Thyroid gland (tissue), 4 donors: ENCODE data around the gene EBF3. TPM values are rescaled to one million over a fixed set of nuclear protein-coding genes. Genes with fewer than 3 reads are reported as not detected.

Source experiments
- DNase-seq, 2 donors: peaks; one replicate each; pipeline ENCODE4 v3.0.0-alpha.2; 2019
- H3K27ac ChIP-seq, 3 donors: fragments of 200-600 bp; sonication (generic); 1 replicate in 2 of 3; 2 replicates in 1 of 3; pipeline ENCODE4 v1.5.1; 2016 to 2019; ENCODE audit warnings: mild to moderate bottlenecking in 1 of 3, moderate library complexity in 1 of 3
- H3K27me3 ChIP-seq: fragments of 200-600 bp; sonication (generic); one replicate; pipeline ENCODE4 v1.5.1; 2019
- H3K36me3 ChIP-seq, 2 donors: fragments of 200-600 bp; sonication (generic); one replicate each; pipeline ENCODE4 v1.5.1; 2016 to 2019
- H3K4me1 ChIP-seq, 2 donors: fragments of 200-600 bp; sonication (generic); one replicate each; pipeline ENCODE4 v1.5.1; 2017 to 2019
- H3K4me3 ChIP-seq, 3 donors: fragments of 200-600 bp; sonication (generic); replicated peaks in 1 of 3; 1 replicate in 2 of 3; 2 replicates in 1 of 3; pipeline ENCODE4 v1.5.1; 2016; ENCODE audit warnings: mild to moderate bottlenecking in 1 of 3
- H3K9me3 ChIP-seq: fragments of 200-600 bp; sonication (generic); one replicate; pipeline ENCODE4 v1.5.1; 2017
- POLR2A ChIP-seq, 2 donors: fragments of 450-650 bp; IDR thresholded peaks; one replicate each; pipeline ENCODE4 v1.6.1; 2017; ENCODE audit warnings: antibody characterized with exemption in 2 of 2, mild to moderate bottlenecking in 2 of 2, moderate library complexity in 1 of 2
- WGBS, 2 donors: methylation state at CpG; one replicate each; pipeline ENCODE4 v1.1.5; 2017; 5-methylcytosine and 5-hydroxymethylcytosine counted together
- intact Hi-C: fragments of 100-400 bp; cut with DNase I; formaldehyde crosslinking; loops from one replicate; pipeline ENCODE4 v1.15.1; 2023
- total RNA-seq, 4 donors: library from RNA; depleted of rRNA; stranded (reverse); fragments of >200 nt; gene quantifications; one replicate each; pipeline ENCODE4 v1.2.3, GENCODE V29; 2016
- TF ChIP-seq, protein P1 (sequence below), 6 experiments: fragments of 200-600 bp in 3 of 6; fragments of 450-650 bp in 3 of 6; sonication (generic) in 3 of 6; IDR thresholded peaks; one replicate each; pipeline ENCODE4 v1.5.1; 2016 to 2019; ENCODE audit warnings: antibody characterized with exemption in 6 of 6, mild to moderate bottlenecking in 2 of 6, inconsistent platforms in 1 of 6, moderate library complexity in 1 of 6

The EBF3 gene
- total RNA-seq, 4 donors from 2014 or later: 6.8 to 12.5 (median 8.8) TPM

DNA sequence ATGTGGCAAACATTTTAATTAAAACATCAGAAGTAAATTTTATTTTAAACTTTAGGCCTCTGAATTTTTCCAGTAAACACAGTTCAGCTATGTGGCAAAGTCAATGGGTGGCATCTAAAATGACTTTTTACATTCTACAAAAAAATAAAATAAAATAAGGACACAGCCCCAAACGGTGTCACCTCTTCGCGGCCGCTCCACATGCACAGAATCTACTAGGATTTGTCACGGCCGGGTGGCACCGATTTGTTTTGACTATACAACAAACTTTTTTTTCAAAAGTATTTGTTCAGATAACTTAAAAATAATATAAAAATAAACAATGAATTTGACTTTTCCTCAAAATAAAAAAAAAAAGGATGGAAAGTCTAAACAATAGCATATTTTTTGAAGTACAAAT lies 127.8 kb downstream of the EBF3 start:
- no peak for DNase-seq
- Histone ChIP-seq H3K4me1 (no peaks in the 10 kb centered on the region), H3K4me3 (no peak overlapping the region), H3K36me3 (peaks cover 0 to 3% of the 10 kb centered on the region in 2 donors), H3K27me3 (no peaks in the 10 kb centered on the region), H3K27ac (no peak overlapping the region), H3K9me3 (no peaks in the 10 kb centered on the region)
- TF ChIP-seq, protein P1, sequence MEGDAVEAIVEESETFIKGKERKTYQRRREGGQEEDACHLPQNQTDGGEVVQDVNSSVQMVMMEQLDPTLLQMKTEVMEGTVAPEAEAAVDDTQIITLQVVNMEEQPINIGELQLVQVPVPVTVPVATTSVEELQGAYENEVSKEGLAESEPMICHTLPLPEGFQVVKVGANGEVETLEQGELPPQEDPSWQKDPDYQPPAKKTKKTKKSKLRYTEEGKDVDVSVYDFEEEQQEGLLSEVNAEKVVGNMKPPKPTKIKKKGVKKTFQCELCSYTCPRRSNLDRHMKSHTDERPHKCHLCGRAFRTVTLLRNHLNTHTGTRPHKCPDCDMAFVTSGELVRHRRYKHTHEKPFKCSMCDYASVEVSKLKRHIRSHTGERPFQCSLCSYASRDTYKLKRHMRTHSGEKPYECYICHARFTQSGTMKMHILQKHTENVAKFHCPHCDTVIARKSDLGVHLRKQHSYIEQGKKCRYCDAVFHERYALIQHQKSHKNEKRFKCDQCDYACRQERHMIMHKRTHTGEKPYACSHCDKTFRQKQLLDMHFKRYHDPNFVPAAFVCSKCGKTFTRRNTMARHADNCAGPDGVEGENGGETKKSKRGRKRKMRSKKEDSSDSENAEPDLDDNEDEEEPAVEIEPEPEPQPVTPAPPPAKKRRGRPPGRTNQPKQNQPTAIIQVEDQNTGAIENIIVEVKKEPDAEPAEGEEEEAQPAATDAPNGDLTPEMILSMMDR (IDR thresholded peaks at IDR 0.05): no peak
- TF ChIP-seq POLR2A (IDR thresholded peaks at IDR 0.05): no peak
- WGBS, 2 donors: 89 to 91% methylated on average over 7 of the region's 7 CpGs
- intact Hi-C loops: no loop called here

DNA sequence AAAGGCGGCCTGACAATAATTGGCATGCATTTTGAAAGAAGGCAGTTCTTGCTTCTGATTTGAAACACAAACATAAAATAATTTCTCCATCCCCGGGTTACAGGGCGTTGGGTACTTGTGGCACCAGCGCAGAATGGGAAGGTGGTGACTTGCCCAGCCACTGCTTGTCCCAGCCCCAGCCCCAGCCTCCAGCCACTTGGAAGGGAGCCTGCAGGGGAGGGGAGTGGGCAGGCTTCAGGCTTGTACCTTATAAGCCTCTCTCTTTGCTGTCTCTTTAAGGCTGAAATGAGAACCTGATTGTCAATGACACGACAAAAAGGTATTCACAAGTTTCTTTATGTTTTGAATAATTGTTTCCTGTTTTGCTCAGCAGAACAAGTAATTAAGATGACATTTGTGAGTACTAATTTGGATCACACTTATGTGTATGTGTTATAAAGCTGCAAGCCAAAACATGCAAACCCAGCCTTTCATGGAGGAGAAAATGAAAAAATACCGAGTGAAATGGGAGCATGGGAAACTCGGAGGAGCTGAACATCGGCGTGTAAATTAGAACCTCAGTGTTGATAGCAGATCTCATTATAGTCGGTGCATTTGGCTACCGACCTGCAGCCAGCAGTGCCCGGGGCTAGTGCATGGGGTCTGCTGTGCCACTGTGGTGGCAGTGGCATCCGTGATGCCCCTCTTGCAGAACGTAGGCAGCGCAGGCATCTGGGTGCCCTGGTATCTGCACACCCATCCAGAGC lies 129.9 kb downstream of the EBF3 start:
- Histone ChIP-seq H3K4me1 (no peaks in the 10 kb centered on the region), H3K27ac (no peak overlapping the region), H3K27me3 (no peaks in the 10 kb centered on the region), H3K9me3 (no peaks in the 10 kb centered on the region), H3K36me3 (peaks cover 0 to 3% of the 10 kb centered on the region in 2 donors), H3K4me3 (no peak overlapping the region)
- DNase-seq: no peak
- TF ChIP-seq POLR2A (IDR thresholded peaks at IDR 0.05): no peak
- TF ChIP-seq, protein P1 (IDR thresholded peaks at IDR 0.05): no peak
- intact Hi-C loops: no loop called here
- WGBS, 2 donors: 76 to 78% methylated on average over 15 of the region's 15 CpGs

DNA sequence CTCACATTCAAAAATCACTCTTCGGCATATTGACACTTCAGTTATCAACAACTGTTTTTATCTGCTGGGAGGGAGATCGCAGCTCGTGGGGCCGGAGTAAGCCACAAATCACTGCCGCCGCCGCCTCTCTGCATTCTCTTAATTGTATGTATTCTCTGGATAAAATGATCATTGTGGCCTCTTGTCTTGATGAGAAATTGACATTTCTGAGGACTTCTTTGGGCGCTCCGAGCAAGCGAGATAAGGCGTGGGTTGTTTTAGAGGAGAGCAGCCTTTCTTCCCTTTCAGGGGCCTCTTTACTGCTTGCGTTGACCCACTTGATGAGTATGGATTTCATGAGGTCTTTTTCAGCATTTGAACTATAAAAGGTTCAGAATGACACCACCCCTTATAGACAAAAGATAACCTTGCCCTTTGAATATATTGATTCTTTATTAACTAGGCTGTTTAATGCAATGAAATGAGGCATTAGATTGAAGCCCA lies 130.6 kb downstream of the EBF3 start:
- H3K27me3 ChIP-seq: no peaks in the 10 kb centered on the region
- no peak overlapping the region for H3K27ac ChIP-seq
- TF ChIP-seq, protein P1 (IDR thresholded peaks at IDR 0.05): no peak
- TF ChIP-seq POLR2A (IDR thresholded peaks at IDR 0.05): no peak
- intact Hi-C loops: no loop called here
- no peak overlapping the region for H3K4me3 ChIP-seq
- H3K4me1 ChIP-seq: no peaks in the 10 kb centered on the region
- H3K36me3 ChIP-seq: no peaks in the 10 kb centered on the region
- WGBS, 2 donors: 84 to 89% methylated on average over 12 of the region's 12 CpGs
- no peaks in the 10 kb centered on the region for H3K9me3 ChIP-seq
- no peak for DNase-seq

GRCh38 chr10:129832573-129833467 lies 131.3 kb downstream of the EBF3 start:
- H3K27ac ChIP-seq: no peak overlapping the region
- no peaks in the 10 kb centered on the region for H3K36me3 ChIP-seq
- TF ChIP-seq, protein P1 (IDR thresholded peaks at IDR 0.05): no peak
- no peak for TF ChIP-seq POLR2A (IDR thresholded peaks at IDR 0.05)
- DNase-seq: no peak
- H3K9me3 ChIP-seq: no peaks in the 10 kb centered on the region
- no peaks in the 10 kb centered on the region for H3K27me3 ChIP-seq
- 87 to 89% methylated on average over 16 to 22 of the region's 22 CpGs for WGBS, 2 donors
- intact Hi-C loops: no loop called here
- H3K4me3 ChIP-seq: no peak overlapping the region
- no peaks in the 10 kb centered on the region for H3K4me1 ChIP-seq
